ENCODE results near the gene JARID2. TPM values are rescaled to one million over a fixed set of nuclear protein-coding genes. Genes with fewer than 3 reads are reported as not detected.
"Not testable (repeated sequence)": the region's sequence is repeated elsewhere in the genome, so short reads cannot be mapped to it uniquely, and the experiment has no call there.

Gene JARID2
- polyA plus RNA-seq, 1 donor, result 16.2 TPM

DNA sequence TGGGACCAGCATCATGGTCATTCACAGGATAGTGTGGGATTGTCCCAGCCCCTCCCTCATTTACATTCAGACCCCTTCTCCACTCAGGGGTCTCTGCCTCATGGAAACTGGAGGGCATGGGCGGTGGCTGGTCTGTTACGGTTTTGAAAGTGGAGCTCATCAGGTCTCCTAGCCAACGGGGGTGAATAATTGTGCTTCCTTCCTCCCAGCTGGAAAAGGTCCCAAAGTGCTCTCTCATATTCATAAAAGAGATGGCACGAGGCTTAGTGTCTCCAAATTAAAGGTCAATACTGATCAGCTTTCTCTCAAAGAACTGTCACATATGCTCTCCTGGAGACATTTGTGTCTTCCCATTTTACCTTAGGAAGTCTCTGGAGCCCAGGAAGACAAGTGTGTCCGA, 19.9 kb downstream of the JARID2 start:
- no peak for DNase-seq

DNA sequence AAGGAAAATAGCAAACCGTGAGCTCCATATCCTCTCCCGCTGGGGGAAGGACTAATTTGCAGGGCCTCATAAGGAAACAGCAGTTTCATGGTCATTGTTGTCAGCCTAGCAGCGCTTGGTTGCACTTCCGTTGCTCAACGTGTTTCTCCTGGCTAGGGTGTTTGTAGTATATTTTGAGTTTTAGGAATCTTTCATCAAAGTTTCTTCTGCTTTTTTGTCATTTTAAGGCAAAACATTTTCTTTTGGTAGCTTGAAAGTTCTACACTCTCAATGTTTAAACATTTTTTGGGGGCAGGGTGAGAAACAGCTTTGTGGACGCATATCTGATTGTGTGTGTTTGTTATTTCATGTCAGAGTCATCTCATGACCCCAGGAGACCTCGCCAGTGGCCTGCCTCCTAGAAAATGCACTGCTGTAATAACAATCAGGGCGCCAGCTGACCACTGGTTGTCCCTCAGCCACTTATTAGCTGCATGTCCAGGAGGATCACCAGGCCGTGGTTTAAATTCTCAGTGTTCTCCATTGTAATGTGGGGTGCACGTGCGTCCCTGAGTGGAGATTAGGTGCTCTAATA, 20.6 kb downstream of the JARID2 start:
- no peak for DNase-seq

DNA sequence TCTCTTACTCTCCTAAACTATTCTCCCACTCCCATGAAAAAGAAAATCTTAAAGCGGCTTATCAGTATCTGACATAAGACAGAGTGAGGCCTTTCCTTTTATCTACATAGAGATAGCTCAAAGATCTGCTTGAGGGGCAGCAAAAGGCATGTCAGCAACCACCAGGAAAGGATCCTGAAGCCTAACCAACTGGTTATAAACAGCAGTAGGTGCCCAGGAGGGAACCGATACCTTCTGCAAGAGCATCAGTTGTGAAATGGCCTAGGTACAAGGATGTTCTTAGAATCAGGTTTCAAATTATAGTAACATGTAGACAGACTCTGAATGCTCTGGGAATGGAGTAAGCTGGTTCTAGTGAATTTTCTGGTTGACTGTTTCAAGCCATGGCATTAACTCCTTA, 21.4 kb downstream of the JARID2 start:
- no peak for DNase-seq

DNA sequence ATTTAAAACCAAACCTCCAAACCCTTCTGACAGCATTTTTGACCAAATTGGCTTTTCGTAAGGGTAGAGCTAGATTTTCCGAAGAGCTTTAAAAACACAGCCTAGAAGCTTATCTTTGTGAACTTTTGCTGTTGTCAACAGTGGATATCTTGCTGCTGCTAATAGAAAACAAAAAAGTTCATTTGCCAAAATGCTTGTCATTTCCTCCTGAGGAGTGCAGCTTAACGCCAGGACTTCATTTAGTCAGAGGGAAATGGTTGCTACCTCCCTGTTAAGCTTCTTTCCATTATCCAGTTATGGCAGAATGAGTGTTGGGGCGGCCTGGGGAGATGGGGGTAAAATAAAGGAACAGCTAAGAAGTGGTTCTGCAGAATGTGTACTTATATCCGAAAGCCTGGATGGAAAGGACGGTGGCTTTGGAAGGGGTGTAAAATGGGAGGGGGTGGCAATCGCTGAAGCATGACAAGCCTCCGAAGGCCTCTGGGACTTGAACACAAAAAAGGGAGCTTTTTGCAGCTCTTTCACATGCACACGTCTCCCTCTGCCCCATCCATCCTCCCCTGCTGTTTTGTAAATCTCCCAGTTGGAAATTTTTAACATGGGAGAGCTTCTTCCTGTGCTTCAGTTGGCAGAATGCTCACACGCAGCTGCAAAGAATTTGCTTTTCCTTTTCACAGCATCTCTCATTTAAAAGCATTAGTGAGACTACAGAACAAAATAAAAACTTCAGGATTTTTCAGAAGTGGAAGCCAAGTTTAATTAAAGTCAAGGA, 22.5 kb downstream of the JARID2 start:
- no peak for DNase-seq

DNA sequence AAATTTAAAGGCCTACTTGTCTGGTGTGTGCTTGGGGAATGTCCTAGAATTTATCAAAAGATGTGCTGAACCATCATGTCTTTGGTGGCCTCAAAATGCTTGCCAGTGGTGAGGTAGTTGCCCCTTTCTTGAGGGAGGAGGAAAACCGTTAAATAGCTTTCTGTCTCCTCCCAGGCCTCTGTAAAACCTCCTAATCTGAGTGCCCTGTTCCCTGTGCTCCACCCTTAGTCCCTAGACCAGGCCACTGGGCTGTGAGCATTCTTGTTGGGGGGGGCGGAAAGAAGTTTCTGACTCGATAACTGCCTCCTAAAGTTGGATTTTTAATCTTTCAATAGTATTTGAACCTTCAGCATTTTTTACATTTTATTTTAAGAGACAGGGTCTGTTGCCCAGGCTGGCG, 23.1 kb downstream of the JARID2 start:
- DNase-seq, result no peak

DNA sequence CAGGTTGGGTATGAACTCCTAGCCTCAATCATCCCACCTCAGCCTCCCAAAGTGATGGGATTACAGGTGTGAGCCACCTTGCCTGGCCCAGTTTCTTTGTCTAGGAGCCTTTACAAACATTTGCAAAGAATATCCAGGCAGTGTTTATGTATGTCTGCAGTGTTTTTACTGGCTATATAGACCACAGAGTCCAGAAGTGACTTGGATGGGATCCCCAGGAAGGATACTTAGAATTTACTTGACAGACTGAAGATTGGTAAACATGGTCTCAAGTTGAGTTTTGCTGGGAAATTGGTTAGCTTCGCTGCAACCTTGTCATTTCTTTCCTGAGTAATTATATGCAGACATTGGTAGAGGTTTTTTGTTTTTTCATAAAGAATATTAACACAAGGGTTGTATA, 23.8 kb downstream of the JARID2 start:
- no peak for DNase-seq

DNA sequence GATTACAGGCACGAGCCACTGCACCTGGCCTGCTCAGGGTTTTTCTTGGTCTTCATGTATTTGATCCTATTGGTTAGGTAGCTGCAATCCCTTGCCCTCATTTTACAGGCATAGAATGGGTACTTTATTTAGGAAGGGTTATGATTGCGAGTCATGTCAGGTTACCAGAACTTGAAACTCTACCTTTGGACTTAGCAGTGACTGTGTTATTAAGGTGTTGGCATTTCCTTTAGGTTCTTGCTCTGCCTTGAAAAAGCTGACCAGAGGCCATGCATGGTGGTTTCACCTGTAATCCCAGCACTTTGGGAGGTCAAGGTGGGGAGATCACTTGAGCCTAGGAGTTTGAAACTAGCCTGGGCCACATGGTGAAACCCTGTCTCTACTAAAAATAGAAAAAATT, 24.5 kb downstream of the JARID2 start:
- no peak for DNase-seq

DNA sequence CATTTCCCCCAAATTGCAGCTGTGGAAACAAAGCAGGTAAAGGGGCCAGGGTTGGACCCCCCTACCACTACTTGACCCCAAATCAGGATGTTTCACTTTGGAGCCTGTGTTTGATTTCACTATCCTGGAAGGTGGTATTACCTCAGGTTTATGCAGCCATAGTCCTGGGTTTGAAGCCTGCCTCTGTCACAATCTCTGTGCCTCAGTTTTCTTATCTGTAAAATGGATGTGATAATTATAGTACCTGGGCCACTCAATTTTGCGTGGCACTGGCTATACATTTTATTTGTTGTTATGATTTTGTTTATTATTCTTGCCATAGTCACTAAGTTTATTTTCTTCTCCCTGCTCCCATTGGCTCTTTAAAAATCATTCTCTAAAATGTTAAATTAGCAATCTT, 26.7 kb downstream of the JARID2 start:
- no peak for DNase-seq

DNA sequence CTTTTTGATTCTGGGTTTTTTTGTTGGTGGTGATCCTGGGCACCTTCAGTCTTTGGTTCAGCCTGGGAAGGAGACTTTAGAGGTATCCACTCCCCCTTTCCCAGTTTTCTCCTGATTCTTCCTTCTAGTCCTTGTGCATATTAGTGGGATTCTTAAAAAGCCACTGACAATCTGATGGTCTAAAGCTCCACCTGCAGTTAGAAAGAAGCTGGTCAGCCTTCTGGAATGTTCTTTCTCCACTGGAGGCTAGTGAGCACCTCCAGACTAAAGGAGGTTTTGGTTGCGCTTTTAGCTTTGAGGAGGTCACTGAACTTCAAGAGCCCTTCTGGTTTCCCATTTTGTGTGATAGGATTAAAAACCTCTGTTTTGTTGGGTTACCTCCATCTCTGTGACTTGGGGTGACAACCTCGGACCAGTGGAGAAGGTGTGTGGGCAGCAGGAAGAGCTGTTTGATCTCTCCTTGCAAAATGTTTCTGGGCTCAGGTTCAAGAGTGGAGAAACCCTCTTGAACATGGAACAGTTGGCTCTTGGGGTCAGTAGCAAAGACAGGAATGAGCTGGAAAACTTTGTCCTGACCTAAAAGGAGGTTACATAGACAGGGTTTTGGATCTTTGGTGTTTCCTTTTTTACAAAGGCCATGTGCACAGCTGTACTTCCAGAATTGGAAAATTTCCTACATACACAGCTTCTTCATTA, 29.0 kb downstream of the JARID2 start:
- no peak for DNase-seq

DNA sequence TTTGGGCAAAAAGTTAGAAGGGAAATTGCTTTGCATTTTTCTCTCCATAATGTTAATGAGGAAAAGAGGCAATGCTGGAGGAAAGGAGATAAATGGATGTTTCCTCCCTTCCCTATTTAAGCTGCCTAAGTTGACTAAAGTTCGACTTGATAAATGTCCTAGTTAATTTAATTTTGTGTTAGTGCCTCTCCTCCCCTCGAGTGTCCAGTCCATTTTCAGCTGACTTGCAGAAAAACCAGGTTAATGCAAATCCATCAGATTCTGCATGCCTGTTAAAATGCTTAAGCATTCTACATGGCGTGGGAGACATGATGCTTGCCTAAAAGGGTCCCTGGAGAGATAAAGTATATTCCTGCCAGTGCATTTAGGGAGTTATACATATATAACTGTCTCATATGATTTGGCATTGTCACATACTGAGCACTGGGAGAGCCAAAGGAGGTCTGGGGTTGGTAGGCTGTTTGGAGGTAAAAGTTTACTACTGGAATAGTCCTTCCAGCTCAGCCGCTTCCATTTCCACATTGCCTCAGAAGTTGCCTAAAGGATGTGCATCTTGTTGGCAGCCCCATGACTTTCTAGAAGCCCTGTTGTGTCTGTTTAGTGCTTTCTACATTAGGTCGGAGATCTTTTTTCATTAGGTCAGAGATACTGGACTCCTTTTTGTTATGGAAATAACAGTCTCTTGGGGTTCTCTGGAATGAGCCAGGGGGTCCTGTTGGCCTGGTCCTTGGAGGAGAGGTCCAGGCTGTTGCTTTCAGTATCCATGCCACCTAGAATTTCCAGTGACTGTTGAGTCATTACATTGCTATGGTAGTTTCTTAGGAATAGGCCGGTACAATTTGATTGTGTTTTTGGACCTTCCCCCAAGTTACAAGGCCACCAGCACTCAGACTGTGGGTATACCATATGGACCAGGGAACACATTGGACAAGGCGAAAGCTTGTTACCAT, 30.4 kb downstream of the JARID2 start:
- no peak for DNase-seq

DNA sequence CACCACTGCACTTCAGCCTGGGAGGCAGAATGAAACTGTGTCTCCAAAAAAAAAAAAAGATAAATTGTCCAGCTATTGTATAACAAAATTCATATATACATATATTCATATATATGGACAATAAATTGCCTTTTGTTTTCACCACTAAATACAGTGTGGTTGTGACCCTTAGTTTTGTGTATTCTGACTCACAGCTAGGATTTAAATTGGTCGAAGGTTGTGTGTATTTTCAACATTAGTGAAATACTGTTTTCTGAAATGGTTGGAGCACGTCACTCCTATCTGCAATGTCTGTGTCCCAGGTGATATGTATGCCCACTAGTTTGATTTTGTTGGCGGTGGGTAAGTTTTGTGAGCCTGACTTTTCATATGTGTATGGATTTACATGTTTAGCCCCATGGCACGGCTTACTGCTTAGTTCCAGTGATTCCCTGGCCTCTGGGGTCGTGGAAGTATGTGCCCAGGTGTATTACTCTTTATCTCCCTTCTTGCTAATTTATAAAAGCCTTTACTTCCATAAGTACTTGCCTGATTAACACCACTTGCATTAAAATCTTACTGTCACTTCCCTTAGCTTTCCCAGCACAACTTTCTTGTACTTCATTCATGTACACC, 33.3 kb downstream of the JARID2 start:
- DNase-seq, result no peak

DNA sequence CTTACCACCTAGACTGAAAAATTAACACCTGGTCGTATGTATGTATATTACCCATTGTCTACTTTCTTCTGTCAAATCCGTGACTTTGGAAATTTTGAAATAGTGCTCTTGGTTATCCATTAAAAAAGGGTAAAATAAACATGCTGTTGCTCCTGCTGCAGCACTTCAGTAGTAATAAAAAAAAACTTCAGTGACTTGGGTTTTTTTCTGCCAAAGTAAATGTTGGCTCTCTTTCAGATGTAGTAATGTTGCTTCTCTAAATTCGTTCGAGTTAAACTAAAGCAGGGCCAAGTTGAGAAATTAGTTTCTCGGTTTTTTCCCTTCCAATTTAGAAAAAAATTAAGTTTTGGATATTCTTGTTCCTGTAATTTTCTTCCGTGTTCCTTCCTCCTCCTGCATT, 34.2 kb downstream of the JARID2 start:
- peak; percentile 77 for DNase-seq

DNA sequence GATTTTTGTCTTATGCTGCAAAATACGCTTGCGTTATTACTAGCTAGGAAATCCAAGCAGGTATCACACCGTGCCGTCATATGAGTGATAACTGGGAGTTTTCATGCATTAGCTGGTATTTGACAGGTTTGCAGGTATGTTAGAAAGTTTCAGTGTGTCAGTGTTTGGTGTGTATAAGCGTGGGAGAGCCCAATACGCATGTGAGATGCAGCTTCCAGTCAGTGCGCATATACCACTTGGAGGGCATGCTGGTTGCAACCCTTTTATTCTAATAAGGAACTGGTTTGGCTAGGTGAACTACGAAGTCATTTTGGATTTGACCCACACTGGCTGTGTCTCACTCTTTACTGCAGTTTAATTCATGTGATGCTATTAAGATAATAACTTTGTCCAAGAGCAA, 35.1 kb downstream of the JARID2 start:
- no peak for DNase-seq

DNA sequence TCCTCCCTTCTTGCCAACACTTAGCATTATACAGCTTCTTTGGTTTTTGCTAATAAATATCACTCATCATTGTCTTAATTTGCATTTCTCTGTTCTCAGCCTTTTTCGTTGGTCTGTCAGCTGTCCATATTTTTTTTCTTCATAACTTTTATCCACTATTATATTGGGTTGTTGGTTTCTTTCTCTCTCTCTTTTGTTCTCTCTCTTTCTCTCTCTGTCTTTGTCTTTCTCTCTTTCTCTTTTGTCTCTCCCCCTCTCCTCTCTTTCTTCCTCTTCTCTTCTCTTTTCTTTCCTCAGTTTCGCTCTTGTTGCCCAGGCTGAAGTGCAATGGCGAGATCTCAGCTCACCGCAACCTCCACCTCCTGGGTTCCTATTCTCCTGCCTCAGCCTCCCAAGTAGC, 36.5 kb downstream of the JARID2 start:
- no peak for DNase-seq

DNA sequence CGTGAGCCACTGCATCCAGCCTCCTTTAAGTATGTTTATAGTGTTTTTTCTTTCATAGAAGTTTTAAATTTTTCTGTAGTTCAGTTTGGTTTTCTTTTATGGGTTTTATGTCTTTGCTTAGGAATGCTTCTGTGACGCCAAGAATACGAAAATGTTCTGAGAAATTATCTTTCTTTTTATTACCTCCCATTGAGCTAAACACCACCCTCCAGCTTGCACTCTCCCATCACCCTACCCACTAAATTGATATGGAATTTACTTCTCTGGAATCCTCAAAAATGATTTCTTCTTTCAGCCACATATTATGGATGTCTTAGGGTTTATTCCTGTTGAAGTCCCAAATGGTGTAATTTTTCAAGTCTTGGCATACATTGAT, 38.1 kb downstream of the JARID2 start:
- DNase-seq, result no peak

DNA sequence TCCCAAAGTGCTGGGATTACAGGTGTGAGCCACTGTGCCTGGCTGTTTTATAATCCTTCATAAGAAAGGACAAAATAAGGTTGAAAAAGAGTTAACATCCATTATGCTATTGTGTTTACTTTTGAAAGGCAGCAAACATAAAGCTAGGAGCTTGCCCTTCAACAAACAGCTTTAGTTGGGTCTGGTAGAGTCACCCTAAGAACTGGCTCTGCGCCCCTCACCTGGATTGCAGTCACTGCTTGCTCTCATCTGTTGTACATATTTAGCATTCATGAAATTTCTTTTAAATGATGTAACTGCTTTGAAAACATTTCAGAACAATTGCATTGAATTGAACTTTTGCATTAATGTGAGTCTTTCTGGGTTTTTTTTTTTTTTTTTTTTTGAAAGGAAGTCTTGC, 38.9 kb downstream of the JARID2 start:
- DNase-seq, result no peak

DNA sequence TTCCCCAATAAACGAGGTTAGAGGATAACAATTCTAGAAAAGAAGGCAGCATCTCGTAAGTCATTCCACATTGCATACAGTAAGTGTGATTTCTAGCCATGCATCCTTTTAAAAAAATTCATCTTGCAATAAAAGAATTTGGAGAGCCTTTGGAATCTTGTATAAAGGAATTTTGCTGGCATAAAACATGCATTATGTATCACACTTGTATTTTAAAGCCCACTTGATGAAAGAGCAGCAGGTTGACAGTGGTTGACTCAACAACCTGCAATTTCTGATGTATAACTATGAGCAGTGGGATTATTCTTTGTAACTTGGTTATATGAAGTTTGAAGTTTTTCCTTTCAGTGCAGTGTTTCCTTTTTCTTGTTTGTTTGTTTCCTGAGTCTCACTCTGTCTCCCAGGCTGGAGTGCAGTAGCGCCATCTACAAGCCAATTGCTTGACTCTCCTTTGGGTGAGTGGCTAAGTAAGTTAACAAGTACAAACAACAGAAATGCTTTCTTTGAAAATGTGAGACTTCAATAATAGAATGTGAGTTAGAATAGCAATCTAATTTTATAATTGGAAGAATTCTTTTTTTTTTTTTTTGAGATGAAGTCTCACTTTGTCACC, 39.9 kb downstream of the JARID2 start:
- no peak for DNase-seq

DNA sequence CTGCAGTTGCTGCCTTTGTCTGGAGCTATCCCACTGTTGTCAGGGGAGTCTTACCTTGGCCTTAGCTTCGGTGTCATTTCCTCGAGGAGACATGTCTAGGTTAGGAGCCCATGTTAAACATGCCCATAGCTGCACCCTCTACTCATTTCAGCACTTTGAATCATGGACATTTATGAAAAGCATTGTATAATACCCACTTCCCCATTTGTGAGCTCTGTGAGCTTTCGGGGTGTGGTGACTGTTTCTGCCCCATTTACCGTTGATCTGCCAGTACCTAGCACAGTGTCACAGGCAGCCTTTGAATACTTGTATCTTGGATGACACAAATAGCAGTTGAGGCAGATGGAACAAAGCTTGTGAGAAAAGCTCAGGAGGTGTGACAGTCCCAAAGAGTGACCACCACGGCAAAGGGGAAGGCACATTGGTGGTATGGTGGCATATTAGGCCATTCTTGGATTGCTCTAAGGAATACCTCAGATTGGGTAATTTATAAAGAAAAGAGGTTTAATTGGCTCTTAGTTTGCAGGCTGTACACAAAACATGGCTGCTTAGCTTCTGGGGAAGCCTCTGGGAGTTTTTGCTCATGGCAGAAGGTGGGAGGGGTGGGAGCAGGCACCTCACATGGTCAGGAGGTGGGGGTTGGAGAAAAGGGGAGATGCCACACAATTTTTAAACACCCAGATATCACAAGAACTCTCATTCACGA, 42.0 kb downstream of the JARID2 start:
- DNase-seq, result no peak

DNA sequence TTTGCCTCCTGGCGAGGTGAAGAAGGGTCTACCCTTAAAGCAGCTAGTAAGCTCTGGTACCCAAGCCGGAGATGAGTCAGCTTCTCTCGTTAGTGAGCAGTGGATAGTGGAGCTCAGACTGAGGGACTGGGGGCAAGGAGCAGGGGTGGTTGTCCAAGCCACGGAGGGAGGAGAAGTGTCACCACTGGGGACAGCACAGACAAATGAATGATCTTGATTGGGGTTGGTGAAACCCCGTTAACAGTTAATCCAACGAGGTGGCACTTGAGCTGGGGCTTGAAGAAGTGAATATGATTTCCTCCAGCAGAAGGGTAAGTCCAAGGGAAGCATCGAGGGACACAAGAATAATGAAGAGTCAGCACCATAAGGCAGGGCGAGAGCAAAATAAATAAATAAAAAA, 43.0 kb downstream of the JARID2 start:
- no peak for DNase-seq

DNA sequence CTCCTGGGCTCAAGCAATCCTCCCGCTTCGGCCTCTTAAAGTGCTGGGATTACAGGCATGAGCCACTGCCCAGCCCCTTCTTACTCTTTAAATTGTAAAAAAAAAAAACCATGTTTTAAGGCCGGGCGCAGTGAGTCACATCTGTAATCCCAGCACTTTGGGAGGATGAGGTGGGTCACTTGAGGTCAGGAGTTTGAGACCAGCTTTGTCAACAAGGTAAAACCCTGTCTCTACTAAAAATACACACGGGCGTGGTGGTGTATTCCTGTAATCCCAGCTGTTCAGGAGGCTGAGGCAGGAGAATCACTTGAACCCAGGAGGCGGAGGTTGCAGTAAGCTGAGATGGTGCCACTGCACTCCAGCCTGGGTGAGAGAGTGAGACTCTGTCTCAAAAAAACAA, 43.6 kb downstream of the JARID2 start:
- not testable (repeated sequence) for DNase-seq

DNA sequence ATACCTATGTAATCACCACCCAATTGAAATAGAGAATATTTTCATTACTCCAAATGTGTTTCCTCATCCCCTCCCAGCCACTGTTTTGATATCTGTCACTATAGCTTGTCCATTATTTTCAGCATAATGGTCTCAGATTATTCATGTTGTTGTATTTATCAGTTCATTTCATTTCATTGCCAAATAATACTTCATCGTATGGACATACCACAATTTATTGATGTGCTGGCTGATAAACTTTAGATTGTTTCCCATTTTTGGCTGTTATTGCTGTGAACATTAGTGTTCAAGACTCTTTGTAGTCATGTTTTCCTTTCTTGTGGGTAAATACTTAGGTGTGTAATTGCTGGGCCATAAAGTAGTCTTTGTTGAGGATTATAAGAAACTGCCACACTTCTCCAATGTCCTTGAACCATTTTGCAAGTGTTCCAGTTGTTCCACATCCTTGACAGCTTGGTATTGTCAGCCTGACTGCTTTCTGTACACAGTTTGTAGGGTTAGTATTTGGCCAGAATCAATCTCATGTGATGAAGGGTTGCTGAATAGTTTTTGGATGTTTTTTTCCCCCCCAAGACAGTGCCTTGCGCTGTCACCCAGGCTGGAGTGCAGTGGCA, 44.3 kb downstream of the JARID2 start:
- no peak for DNase-seq

Data from hindlimb muscle (tissue), 1 donor.